ENCODE measurements around the gene KBTBD7.

KBTBD7 gene

GRCh38 chr13:41213316-41213715 is 18.9 kb upstream of the KBTBD7 start:
- no peak overlapping the region for H3K4me3 ChIP-seq (ENCODE audit: low read depth, low read length)
- DNase-seq (ENCODE audit: low read depth): no peak
- TF ChIP-seq CTCF (IDR thresholded peaks at IDR 0.05; ENCODE audit: insufficient read depth, low read depth, low read length, missing control alignments): no peak

- DNase-seq (ENCODE audit: low read depth): no peak
- TF ChIP-seq CTCF (IDR thresholded peaks at IDR 0.05; ENCODE audit: insufficient read depth, low read depth, low read length, missing control alignments): no peak
- no peak overlapping the region for H3K4me3 ChIP-seq (ENCODE audit: low read depth, low read length)
Measured at GRCh38 chr13:41212881-41213280, 18.5 kb upstream of the KBTBD7 start.

- DNase-seq (ENCODE audit: low read depth): no peak
- TF ChIP-seq CTCF (IDR thresholded peaks at IDR 0.05; ENCODE audit: insufficient read depth, low read depth, low read length, missing control alignments): no peak
- no peak overlapping the region for H3K4me3 ChIP-seq (ENCODE audit: low read depth, low read length)
Measured at GRCh38 chr13:41211062-41211461, 16.7 kb upstream of the KBTBD7 start.

- no peak for TF ChIP-seq CTCF (IDR thresholded peaks at IDR 0.05; ENCODE audit: insufficient read depth, low read depth, low read length, missing control alignments)
- no peak overlapping the region for H3K4me3 ChIP-seq (ENCODE audit: low read depth, low read length)
- no peak for DNase-seq (ENCODE audit: low read depth)
Measured at GRCh38 chr13:41206467-41206866, 12.1 kb upstream of the KBTBD7 start.

GRCh38 chr13:41203810-41204209 is 9.4 kb upstream of the KBTBD7 start:
- H3K4me3 ChIP-seq (ENCODE audit: low read depth, low read length): no peak overlapping the region
- no peak for DNase-seq (ENCODE audit: low read depth)
- no peak for TF ChIP-seq CTCF (IDR thresholded peaks at IDR 0.05; ENCODE audit: insufficient read depth, low read depth, low read length, missing control alignments)

- no peak overlapping the region for H3K4me3 ChIP-seq (ENCODE audit: low read depth, low read length)
- no peak for TF ChIP-seq CTCF (IDR thresholded peaks at IDR 0.05; ENCODE audit: insufficient read depth, low read depth, low read length, missing control alignments)
Measured at GRCh38 chr13:41200126-41200525, 5.8 kb upstream of the KBTBD7 start.

GRCh38 chr13:41199526-41199925 is 5.2 kb upstream of the KBTBD7 start:
- H3K4me3 ChIP-seq (ENCODE audit: low read depth, low read length): no peak overlapping the region
- no peak for TF ChIP-seq CTCF (IDR thresholded peaks at IDR 0.05; ENCODE audit: insufficient read depth, low read depth, low read length, missing control alignments)
- DNase-seq (ENCODE audit: low read depth): peak; percentile 15

More at GRCh38 chr13:41200126-41200525, 5.8 kb upstream of the KBTBD7 start:
- no peak for DNase-seq (ENCODE audit: low read depth)

Measured in GM12865 (cell line).